ENCODE data around the gene DUSP10.

DUSP10 gene

GRCh38 chr1:221700536-221700935 lies 41.4 kb downstream of the DUSP10 start:
- no peak for TF ChIP-seq CTCF (conservative IDR thresholded peaks at IDR 0.05; ENCODE audit: low read depth, low read length)
- DNase-seq (ENCODE audit: low read depth) = no peak
- H3K4me3 ChIP-seq (ENCODE audit: low read depth, low read length) = no peak overlapping the region

DNA sequence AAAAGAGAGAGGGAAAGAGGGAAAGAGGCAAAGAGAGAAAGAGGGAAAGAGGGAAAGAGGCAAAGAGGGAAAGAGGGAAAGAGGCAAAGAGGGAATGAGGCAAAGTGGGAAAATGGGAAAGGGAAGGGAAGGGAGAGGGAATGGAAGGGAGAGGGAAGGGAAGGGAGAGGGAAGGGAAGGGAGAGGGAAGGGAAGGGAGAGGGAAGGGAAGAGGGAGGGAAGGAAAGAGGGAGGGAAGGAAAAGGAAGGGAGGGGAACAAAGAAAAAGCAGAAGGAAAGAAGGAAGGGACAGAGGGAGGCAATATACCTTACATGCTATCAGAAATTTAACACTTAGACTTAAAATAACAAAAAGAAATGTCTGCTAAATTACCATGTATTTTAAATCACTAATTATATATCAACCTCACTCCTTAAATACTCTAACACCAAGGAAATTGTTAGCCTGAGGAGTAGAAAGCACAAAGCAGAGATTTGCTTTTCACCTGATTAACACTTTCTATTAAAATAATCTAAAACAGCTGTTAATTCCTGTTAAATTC lies 41.8 kb downstream of the DUSP10 start:
- H3K4me3 ChIP-seq (ENCODE audit: low read depth, low read length) = no peak overlapping the region
- DNase-seq (ENCODE audit: low read depth) = no peak
- no peak for TF ChIP-seq CTCF (conservative IDR thresholded peaks at IDR 0.05; ENCODE audit: low read depth, low read length)

GRCh38 chr1:221699577-221699976 lies 42.3 kb downstream of the DUSP10 start:
- no peak for TF ChIP-seq CTCF (conservative IDR thresholded peaks at IDR 0.05; ENCODE audit: low read depth, low read length)
- DNase-seq (ENCODE audit: low read depth) = peak; percentile 57
- no peak overlapping the region for H3K4me3 ChIP-seq (ENCODE audit: low read depth, low read length)

- TF ChIP-seq CTCF (conservative IDR thresholded peaks at IDR 0.05; ENCODE audit: low read depth, low read length) = no peak
- DNase-seq (ENCODE audit: low read depth) = no peak
- no peak overlapping the region for H3K4me3 ChIP-seq (ENCODE audit: low read depth, low read length)
Measured at GRCh38 chr1:221698579-221699349, 43.1 kb downstream of the DUSP10 start.

GRCh38 chr1:221697923-221698425 lies 43.9 kb downstream of the DUSP10 start:
- no peak for TF ChIP-seq CTCF (conservative IDR thresholded peaks at IDR 0.05; ENCODE audit: low read depth, low read length)
- DNase-seq (ENCODE audit: low read depth) = peak; percentile 45
- H3K4me3 ChIP-seq (ENCODE audit: low read depth, low read length) = no peak overlapping the region

- no peak for TF ChIP-seq CTCF (conservative IDR thresholded peaks at IDR 0.05; ENCODE audit: low read depth, low read length)
- no peak for DNase-seq (ENCODE audit: low read depth)
- H3K4me3 ChIP-seq (ENCODE audit: low read depth, low read length) = no peak overlapping the region
Measured at GRCh38 chr1:221696718-221697461, 45.0 kb downstream of the DUSP10 start.

All from choroid plexus epithelial cell (primary cell).